GM15510 (cell line): Measurements from ENCODE around the gene CCDC50.

Source experiments
- POLR2A ChIP-seq: IDR thresholded peaks from 3 replicates; pipeline ENCODE4 v1.6.1; 2011; ENCODE audit warnings: borderline replicate concordance; ENCODE audit not compliant: insufficient read length; ENCODE audit errors: extremely low read depth

The CCDC50 gene

DNA sequence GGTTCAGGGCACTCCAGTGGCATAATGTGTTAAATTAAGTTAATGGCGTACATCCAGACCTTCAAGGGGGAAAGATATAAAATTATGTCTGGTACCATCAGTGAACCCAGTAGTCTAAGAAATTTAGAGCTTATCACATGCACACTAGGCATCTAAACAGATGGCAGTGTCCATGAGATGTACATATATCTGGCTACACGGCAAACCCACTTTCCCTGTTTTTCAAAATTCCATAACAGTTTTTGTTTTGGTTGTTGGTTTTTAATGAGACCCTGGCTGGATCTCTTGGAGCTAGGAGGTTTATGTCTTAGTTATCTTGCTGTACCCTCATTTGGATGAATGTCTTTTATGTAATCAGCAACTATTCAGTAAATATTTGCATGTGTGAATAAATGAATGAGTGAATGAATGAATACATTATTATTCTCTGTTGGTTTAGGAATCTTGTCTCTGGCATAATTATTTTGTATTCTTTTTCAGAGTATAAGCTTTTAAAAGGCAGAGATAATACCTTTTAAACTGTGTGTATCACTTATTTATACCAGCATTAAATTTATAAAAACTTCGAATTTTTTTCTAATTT lies 4.2 kb downstream of the CCDC50 start:
- no peak for TF ChIP-seq POLR2A

DNA sequence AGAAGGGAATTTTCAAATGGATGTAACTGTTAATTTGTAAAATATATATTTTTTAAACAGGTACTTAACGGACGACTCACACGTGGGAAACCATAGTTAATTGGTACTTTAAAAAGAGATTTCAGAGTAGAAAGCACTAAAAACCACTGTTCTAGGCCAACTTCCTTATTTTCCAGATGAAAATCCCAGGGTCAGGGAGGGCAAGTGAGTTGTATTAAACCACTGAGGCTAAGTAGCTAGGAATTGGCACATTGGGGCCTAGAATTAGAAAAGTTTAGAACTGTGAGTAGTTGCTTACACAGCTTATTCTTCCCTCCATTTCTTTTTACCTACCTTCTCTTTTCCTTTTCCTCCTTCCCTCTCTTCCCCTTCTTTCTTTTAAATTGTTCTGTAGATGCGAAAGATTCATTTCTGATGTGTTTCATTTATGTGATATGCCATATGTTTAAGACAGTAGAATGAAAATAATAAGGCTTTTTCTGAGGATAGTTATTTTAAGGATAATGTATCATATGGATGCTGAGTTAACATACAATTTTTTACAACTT lies 5.2 kb downstream of the CCDC50 start:
- TF ChIP-seq POLR2A = no peak

DNA sequence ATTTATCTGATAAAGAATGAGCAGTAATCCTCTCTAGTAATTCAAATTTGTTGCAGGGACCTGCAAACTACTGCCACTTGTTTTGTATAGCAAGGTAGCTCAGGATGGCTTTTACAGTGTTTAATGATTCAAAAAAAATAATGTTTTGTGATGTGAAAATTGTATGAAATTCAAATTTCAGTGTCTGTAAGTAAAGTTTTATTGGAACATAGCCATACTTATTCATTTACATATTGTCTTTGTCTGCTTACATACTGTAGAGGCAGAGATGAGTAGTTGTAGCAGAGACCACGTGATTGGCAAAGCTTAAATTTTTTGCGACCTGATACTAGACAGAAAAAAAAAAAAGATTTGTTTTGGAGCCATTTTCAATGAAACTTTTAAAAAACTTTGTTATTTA lies 7.6 kb downstream of the CCDC50 start:
- no peak for TF ChIP-seq POLR2A

DNA sequence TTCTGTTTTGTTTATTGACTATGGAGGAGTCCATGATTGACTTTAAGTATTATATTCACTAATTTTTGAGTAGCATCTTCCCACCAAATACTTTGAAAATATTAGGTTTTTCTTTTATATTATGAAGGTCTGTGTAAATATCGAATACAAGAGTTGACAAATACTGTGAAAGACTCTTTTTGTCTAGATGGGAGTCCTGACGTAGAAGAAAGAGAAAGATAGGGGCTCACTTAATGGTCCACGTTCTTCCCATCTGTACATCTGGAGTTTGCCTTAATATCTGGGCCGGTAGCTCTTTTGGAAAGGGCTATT lies 8.9 kb downstream of the CCDC50 start:
- no peak for TF ChIP-seq POLR2A

DNA sequence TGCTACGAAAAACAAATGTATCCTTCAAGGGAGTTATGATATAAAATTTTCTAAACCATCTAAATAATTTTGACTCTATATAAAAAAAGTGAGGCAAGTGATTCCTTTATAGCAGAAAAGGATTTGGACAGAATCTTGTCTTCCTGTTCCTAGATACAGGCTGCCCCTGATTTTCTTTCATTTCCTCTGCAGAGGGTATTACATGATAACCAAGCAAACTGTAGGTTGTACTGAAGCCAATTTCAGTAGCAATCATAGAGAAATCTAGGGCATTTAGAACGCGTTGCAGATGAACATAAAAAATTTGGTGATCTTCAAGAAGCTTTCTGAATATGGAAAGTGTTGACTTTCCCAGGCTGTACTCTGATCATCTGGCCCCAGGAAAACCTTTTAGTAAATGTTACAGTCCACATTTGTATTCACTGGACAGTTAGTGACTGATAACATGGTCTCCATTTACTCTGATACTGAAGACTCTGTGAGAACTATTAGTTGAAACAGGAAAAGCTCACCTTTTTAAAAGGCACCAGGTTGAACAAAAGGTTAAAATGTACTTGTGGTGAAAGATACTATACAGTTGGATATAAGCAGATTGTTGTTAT lies 10.2 kb downstream of the CCDC50 start:
- TF ChIP-seq POLR2A = no peak

DNA sequence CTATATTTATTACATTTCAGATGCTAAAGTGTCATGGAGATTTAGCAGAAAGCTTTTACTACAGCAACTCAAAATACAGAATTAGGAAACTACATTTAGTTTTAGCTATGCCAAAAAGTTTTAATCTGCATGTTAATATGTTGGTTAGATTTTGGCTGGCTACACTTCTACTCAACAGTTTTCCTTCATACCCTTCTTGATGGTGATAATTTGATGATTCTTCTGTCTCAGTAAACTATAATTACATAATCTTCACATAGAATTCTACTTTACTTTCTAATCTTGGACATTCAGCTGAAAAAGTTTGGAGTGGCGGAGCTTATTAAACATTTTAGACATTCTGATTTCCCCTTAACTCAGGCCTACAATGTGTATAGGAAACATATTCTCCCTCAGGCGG lies 11.2 kb downstream of the CCDC50 start:
- TF ChIP-seq POLR2A = no peak

DNA sequence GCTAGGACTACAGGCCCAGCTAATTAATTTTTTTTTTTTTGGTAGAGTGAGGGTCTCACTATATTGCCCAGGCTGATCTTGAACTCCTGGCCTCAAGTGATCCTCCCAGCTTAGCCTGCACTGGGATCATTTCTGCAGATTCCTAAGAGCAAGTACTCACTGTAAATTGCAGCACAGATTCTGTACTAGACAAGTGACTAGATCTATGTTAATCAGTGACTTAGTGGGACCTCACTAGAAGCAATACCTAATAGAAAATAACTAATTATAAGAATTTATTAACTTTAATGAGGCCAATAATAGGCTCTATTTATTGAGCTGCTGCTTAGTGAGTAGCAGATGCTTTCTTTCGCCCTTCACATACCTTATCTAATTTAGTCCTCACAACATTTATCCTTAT lies 11.8 kb downstream of the CCDC50 start:
- no peak for TF ChIP-seq POLR2A

DNA sequence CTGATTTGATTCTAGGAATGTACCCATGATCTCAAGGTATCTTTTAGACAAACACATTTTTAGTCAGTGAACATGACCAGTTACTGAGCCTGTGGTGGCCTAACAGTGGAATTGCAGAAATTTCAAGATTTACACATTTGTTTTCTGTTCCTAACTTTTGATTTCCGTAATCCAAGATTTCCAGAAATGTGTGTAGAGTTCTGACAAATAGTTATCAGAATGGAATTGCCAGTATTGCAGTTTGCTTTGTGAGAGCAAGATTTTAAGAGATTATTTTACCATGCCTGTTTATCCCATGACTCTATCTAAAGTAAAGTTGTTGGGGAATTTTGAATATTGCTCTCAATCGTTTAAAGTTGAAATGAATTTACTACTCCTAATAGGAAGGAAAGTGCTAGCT lies 12.8 kb downstream of the CCDC50 start:
- no peak for TF ChIP-seq POLR2A

DNA sequence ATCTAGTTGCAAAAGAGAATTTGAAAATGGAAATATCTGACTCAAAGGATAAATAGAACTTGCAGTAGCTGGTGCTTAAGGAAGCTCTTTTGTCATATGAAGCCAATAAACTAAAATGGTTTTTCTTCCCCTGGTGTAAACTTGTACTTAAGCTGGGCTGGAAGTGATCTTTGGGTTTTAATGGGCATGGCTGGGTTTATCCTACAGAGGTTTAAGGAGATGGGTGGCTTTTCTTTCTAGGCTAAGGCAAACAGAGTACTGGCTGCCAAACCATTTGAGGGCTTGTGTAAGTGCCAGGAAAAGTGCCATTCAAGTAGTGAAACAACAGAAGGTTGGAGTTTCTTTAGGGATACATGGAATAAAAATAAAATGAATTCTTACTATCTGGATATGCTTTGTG lies 13.2 kb downstream of the CCDC50 start:
- TF ChIP-seq POLR2A = no peak

DNA sequence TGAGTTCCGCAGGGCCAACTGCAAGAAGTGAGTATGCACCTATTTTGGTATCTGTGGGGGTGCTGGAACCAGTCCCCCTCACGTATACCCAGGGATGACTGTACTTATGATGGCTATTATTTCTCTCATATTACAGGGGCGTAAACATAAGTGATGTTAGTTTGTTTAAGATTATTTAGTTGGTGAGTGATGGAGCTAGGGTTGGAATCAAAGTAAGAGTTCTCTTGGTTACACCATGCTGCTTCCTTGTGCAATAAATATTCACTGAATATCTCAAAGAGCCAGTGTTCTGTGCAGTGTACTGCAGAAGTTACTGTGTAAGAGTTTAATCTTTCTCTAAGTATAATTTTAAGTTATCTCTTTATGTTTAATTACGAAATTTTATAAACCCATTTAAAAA lies 13.9 kb downstream of the CCDC50 start:
- TF ChIP-seq POLR2A = no peak

DNA sequence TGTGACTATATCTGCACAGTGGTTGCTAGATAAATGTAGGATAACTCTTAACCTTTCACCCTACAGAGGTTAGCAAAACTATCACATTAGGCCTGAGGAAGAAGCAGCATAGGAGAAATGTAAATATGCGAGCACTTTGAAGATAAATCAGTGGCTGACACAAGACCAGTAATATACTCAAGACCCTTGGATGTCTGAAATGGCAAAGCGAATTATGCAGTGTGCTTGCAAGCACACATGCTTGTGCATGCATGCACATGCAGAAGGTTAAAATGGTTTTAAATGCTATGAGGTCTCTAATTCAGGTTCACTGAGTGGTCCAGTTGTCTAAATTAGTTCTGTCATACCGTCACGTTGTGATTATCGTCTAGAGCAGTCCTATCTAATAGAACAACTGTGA lies 14.7 kb downstream of the CCDC50 start:
- no peak for TF ChIP-seq POLR2A

DNA sequence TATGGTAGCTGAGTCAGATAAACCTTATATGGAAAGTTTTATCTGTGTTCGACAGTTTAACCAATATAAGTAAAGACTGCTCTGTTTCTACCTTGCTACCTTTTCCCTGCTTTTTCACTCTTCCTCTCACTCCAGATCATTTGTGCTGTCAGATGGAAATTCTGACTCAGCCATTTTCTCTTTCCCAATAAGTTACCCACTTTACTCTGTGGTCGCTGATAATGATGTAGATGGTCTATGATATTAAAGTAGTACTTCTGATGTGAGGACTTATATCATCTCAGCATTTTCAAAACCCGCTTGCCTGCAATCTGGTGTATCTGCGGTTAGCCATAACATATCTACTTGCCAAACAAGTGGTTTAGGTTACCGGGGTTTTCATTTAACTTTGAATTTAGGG lies 16.1 kb downstream of the CCDC50 start:
- no peak for TF ChIP-seq POLR2A

DNA sequence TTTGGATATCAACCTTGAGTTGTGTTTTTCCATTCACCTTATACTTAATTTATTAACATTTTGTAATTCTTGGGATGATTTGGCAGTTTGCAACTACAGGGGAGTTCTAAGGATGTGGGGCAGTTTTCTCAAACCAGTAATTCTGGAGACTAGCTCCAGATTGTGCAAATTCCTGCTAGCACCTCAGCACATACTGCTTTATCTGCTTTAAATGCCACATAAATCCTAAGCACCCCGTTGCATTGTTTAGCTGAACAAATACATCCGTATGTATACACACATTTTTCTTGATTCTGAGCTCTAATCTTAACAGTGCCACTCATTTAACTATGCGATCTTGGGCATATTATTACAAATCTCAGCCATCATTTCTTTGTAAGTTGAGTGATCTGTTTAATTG lies 18.0 kb downstream of the CCDC50 start:
- TF ChIP-seq POLR2A = no peak

DNA sequence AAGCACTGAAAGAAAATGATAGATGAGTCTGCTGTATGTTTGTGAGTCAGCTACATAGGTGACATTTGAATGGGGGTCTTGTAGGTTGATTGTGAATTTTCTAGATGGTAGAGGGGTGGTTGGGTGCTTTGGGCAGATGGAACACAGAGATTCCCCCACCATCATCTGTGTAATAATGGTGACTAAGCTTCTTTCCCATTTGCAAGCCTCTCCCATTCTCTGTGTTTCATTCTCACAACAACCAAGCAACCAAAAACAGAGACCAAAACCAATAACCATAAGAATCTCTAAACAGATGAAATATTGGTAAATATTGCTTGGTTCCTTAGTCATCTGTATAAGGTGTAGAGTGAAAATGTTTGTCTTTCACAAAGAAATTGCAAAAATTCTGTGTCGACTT lies 18.9 kb downstream of the CCDC50 start:
- no peak for TF ChIP-seq POLR2A

DNA sequence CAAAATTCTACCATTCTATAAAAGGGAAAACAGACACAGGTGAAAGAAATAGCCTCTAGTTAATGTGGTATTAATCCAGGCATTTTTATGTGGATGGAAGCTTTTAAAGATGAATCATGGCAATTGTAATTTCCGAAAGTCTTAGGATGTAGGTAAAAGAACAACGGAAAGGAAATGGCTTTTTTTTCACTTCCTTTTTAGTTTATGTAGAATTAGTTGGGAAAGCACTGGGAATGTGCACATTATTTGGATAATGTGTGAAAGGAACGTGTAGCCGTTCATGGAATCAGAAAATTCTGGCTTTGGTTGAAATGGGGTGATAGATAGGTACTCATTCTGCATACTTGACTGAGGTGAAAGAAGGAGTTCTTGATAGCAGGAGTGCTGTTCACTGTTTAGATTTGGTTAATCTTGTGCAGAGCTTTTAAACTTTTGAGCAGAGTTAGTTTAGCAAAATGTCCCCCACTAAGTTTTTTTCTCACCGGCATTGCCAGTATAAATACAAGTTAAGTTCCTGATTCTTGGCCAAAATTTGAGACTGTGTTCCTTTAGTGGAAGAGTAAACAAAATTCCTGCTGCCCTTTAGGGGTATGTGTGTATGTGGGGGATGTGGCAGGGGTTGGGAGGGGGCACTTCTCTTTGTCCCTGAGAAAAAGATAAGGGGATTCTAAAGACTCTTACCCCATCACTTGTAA lies 21.3 kb downstream of the CCDC50 start:
- no peak for TF ChIP-seq POLR2A

DNA sequence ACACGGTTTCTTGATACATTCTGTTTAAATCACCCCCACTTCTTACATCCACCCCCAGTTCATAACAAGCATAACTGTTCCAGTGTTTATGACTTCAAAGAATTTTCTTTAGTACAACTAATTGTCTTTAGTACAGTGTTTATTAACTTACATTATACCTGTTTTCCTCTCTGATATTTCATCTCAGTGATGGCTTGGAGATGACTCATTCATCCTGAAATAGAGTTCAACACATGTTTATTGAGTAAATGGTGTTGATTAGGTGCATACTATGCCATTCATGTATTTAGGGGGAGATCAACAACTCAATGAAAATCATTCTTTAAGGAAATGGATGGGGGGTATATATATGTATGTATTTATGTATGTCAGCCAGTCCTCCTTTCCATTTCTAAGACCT lies 22.8 kb downstream of the CCDC50 start:
- TF ChIP-seq POLR2A = no peak
